K562 (cell line): Measurements from ENCODE around the gene DGKE. TPM values are rescaled to one million over a fixed set of nuclear protein-coding genes. Genes with fewer than 3 reads are reported as not detected.
A peak's percentile ranks its signal among the peaks of the same experiment; 100 is the strongest.

ENCODE experiments used
- ADNP ChIP-seq: fragments of 200-800 bp; sonication (Bioruptor generic); IDR thresholded peaks from 2 replicates; pipeline ENCODE4 v1.6.1; 2016; ENCODE audit warnings: missing genetic modification characterization, missing compliant biosample characterization
- BACH1 ChIP-seq: fragments of 200-800 bp; sonication (Bioruptor generic); IDR thresholded peaks from 2 replicates; pipeline ENCODE4 v1.6.1; 2016; ENCODE audit warnings: missing genetic modification characterization, missing compliant biosample characterization
- CREB3 ChIP-seq: fragments of 450-650 bp; conservative IDR thresholded peaks from 2 replicates; pipeline ENCODE4 v1.6.1; 2016; ENCODE audit warnings: missing genetic modification characterization, low read depth, mild to moderate bottlenecking, missing compliant biosample characterization, moderate library complexity
- CSDE1 ChIP-seq, 2 experiments: fragments of 450-650 bp; IDR thresholded peaks; 2 replicates each; pipeline ENCODE4 v1.6.1; 2016; ENCODE audit warnings: mild to moderate bottlenecking in 1 of 2
- E2F3 ChIP-seq: fragments of 250-450 bp; sonication (Bioruptor Pico); IDR thresholded peaks from 2 replicates; pipeline ENCODE4 v1.4.0; 2020; ENCODE audit warnings: mild to moderate bottlenecking
- GMEB1 ChIP-seq: fragments of 250-450 bp; sonication (Bioruptor Pico); IDR thresholded peaks from 2 replicates; pipeline ENCODE4 v1.4.0; 2020; ENCODE audit warnings: mild to moderate bottlenecking
- MEIS2 ChIP-seq: fragments of 450-650 bp; IDR thresholded peaks from 2 replicates; pipeline ENCODE4 v1.6.1; 2014; ENCODE audit warnings: mild to moderate bottlenecking; ENCODE audit not compliant: partially characterized antibody
- MTA2 ChIP-seq: fragments of 450-650 bp; IDR thresholded peaks from 2 replicates; pipeline ENCODE4 v1.6.1; 2016; ENCODE audit warnings: low read depth
- NFYB ChIP-seq: IDR thresholded peaks from 2 replicates; pipeline ENCODE4 v1.6.1; 2011; ENCODE audit warnings: mild to moderate bottlenecking, moderate library complexity; ENCODE audit not compliant: insufficient read length; ENCODE audit errors: extremely low read depth
- NR1H2 ChIP-seq: sonication (generic); formaldehyde crosslinking; IDR thresholded peaks from 2 replicates; pipeline ENCODE4 v1.4.0; 2020; ENCODE audit warnings: mild to moderate bottlenecking, missing genetic modification reagents
- PCBP2 ChIP-seq: fragments of 200-400 bp; formaldehyde crosslinking; IDR thresholded peaks from 2 replicates; pipeline ENCODE4 v1.6.1; 2018; ENCODE audit warnings: low read length, low read depth, mild to moderate bottlenecking, moderate library complexity; ENCODE audit not compliant: poor library complexity, severe bottlenecking
- RBM14 ChIP-seq: fragments of 200-400 bp; formaldehyde crosslinking; IDR thresholded peaks from 2 replicates; pipeline ENCODE4 v1.6.1; 2018; ENCODE audit warnings: low read depth, mild to moderate bottlenecking, low read length, moderate library complexity, borderline replicate concordance; ENCODE audit not compliant: insufficient read depth
- SMARCA5 ChIP-seq: fragments of 450-650 bp; IDR thresholded peaks from 2 replicates; pipeline ENCODE4 v1.6.1; 2016
- STAT5B ChIP-seq: fragments of 250-450 bp; sonication (Bioruptor Pico); IDR thresholded peaks from 2 replicates; pipeline ENCODE4 v1.8.0; 2021; ENCODE audit warnings: mild to moderate bottlenecking, inconsistent platforms
- TAF9B ChIP-seq: fragments of 450-650 bp; IDR thresholded peaks from 2 replicates; pipeline ENCODE4 v1.6.1; 2018; ENCODE audit warnings: mild to moderate bottlenecking; ENCODE audit not compliant: partially characterized antibody
- TEAD2 ChIP-seq: fragments of 450-650 bp; IDR thresholded peaks from 2 replicates; pipeline ENCODE4 v1.6.1; 2016; ENCODE audit warnings: missing genetic modification characterization, control low read depth, missing compliant biosample characterization
- YBX1 ChIP-seq: fragments of 450-650 bp; IDR thresholded peaks from 2 replicates; pipeline ENCODE4 v1.7.1; 2016; ENCODE audit warnings: mild to moderate bottlenecking
- ZKSCAN3 ChIP-seq: fragments of 250-450 bp; sonication (Bioruptor Pico); IDR thresholded peaks from 2 replicates; pipeline ENCODE4 v1.4.0; 2020
- ZNF280A ChIP-seq: fragments of 450-650 bp; IDR thresholded peaks from 2 replicates; pipeline ENCODE4 v1.6.1; 2018; ENCODE audit warnings: mild to moderate bottlenecking, low read depth; ENCODE audit not compliant: partially characterized antibody
- ZNF436 ChIP-seq: fragments of 250-450, 450-650 bp; sonication (Bioruptor Pico); formaldehyde crosslinking; IDR thresholded peaks from 2 replicates; pipeline ENCODE4 v1.7.0; 2020; ENCODE audit warnings: mild to moderate bottlenecking
- polyA plus RNA-seq, 8 experiments: library from polyadenylated mRNA; depleted of rRNA in 4 of 8; stranded (reverse) in 5 of 8; unstranded in 3 of 8; fragments of >200 nt; fragmentation: Nextera tagmentation in 2 of 8; fragmentation: Illumina TruSeq in 1 of 8; extraction: Ambion mirVana in 2 of 8; extraction: Trizol in 1 of 8; gene quantifications; 2 replicates each; pipeline versions ENCODE4 v1.2.1 to v1.2.3, GENCODE V29; 2011 to 2014; ENCODE audit warnings: inconsistent platforms in 1 of 8, missing spikeins in 1 of 8
- total RNA-seq, 7 experiments: library from RNA; depleted of rRNA in 6 of 7; stranded (reverse); fragments of >200 nt in 6 of 7; fragmentation: Illumina TruSeq in 2 of 7; extraction: Trizol in 2 of 7; gene quantifications; 2 replicates each; pipeline versions ENCODE4 v1.2.1 to v1.2.3, GENCODE V29; 2011 to 2021; ENCODE audit warnings: low replicate concordance in 1 of 7
- TF ChIP-seq, protein P1 (sequence below): fragments of 450-650 bp; IDR thresholded peaks from 2 replicates; pipeline ENCODE4 v1.6.1; 2017; ENCODE audit warnings: antibody characterized with exemption
- TF ChIP-seq, protein P2 (sequence below): fragments of 450-650 bp; IDR thresholded peaks from one replicate; pipeline ENCODE4 v1.6.1; 2018; ENCODE audit warnings: mild to moderate bottlenecking, moderate library complexity; ENCODE audit not compliant: partially characterized antibody

DGKE gene
- total and polyA plus RNA-seq, 9 of the 15 experiments (the other 6 are each of a cell fraction or from before 2014, with no cell fraction given), result 1.3 to 9.9 (median 5.9) TPM

DNA sequence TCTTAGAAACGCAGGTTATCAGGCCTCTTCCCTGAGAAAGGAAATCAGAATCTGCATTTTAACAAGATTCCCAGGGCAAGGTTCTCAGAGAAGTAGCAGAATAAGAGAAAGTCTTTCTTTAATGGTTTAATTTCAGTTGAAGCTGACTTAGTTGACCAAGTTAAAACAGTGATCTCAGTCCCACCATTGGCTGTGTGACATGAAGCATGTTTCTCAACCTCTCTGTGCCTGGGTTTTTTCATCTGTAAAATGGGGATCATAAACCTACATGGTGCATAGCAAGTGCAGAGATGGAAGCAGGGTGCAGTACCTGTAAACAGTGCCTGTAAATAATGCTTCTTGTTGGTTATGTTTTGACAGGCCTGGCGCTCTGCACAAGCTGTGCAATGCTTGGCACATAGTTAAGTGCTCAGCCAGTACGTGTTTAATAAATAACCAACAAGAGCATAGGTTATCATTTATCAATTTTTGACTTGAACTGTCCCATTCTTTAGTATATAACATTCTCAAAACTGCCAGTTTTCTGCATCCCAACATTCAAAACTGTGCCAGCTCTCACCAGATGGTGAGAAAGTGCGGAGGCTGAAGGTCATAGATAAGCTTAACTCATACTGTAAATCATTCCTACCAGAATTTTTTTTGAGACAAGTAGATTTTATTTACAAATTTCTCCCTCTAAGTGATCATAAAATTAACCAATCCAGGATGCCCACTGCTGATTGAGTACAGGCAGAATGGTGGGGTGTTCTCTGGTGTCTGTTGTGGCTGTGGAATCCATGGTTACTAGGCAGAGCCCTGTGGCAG is 7.1 kb upstream of the DGKE start (continued):
- no peak for TF ChIP-seq ZNF436 (CRISPR knock-in tag)
- peak; percentile 41; the same call in 1 of the 2 replicates for TF ChIP-seq ADNP (tag)
- TF ChIP-seq, protein P1, sequence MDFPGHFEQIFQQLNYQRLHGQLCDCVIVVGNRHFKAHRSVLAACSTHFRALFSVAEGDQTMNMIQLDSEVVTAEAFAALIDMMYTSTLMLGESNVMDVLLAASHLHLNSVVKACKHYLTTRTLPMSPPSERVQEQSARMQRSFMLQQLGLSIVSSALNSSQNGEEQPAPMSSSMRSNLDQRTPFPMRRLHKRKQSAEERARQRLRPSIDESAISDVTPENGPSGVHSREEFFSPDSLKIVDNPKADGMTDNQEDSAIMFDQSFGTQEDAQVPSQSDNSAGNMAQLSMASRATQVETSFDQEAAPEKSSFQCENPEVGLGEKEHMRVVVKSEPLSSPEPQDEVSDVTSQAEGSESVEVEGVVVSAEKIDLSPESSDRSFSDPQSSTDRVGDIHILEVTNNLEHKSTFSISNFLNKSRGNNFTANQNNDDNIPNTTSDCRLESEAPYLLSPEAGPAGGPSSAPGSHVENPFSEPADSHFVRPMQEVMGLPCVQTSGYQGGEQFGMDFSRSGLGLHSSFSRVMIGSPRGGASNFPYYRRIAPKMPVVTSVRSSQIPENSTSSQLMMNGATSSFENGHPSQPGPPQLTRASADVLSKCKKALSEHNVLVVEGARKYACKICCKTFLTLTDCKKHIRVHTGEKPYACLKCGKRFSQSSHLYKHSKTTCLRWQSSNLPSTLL, result no peak
- TF ChIP-seq NR1H2 (CRISPR knock-in tag), result no peak
- TF ChIP-seq MEIS2, result peak; percentile 53
- TF ChIP-seq CREB3 (tag), result no peak
- TF ChIP-seq YBX1, result no peak
- TF ChIP-seq, protein P2, sequence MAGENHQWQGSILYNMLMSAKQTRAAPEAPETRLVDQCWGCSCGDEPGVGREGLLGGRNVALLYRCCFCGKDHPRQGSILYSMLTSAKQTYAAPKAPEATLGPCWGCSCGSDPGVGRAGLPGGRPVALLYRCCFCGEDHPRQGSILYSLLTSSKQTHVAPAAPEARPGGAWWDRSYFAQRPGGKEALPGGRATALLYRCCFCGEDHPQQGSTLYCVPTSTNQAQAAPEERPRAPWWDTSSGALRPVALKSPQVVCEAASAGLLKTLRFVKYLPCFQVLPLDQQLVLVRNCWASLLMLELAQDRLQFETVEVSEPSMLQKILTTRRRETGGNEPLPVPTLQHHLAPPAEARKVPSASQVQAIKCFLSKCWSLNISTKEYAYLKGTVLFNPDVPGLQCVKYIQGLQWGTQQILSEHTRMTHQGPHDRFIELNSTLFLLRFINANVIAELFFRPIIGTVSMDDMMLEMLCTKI, result no peak
- no peak for TF ChIP-seq E2F3 (CRISPR knock-in tag)
- no peak for TF ChIP-seq TAF9B
- no peak for TF ChIP-seq MTA2
- TF ChIP-seq PCBP2, result no peak
- TF ChIP-seq ZNF280A, result no peak
- TF ChIP-seq CSDE1 (IDR thresholded peaks at IDR 0.05), result no peak
- no peak for TF ChIP-seq BACH1 (tag)
- TF ChIP-seq TEAD2 (tag), result no peak
- TF ChIP-seq GMEB1 (CRISPR knock-in tag), result no peak
- TF ChIP-seq STAT5B (CRISPR knock-in tag), result no peak
- no peak for TF ChIP-seq ZKSCAN3 (CRISPR knock-in tag)
- TF ChIP-seq NFYB, result no peak
- TF ChIP-seq SMARCA5, result 0 out of 2 replicates have a peak, but pooled peaks have one; percentile 68
- no peak for TF ChIP-seq RBM14
